A549 (cell line): ENCODE results near the gene SLC12A7.

Source experiments
- BHLHE40 ChIP-seq: IDR thresholded peaks from 2 replicates; pipeline ENCODE4 v1.6.1; 2012; ENCODE audit warnings: low read depth, low read length, inconsistent platforms
- NR3C1 ChIP-seq: fragments of >200 bp; sonication (Bioruptor Twin); formaldehyde crosslinking; IDR thresholded peaks from 3 replicates; pipeline ENCODE4 v1.6.1; 2017
- PHF8 ChIP-seq: fragments of 200-600 bp; sonication (generic); IDR thresholded peaks from 2 replicates; pipeline ENCODE4 v1.6.1; 2016; ENCODE audit warnings: low read depth, mild to moderate bottlenecking, antibody characterized with exemption, moderate library complexity, borderline replicate concordance
- POLR2A ChIP-seq: IDR thresholded peaks from 2 replicates; pipeline ENCODE4 v1.6.1; 2012; ENCODE audit warnings: mild to moderate bottlenecking, low read length
- RAD21 ChIP-seq, 2 experiments: fragments of >200 bp in 1 of 2; sonication (Bioruptor Twin) in 1 of 2; formaldehyde crosslinking in 1 of 2; IDR thresholded peaks in 1 of 2; conservative IDR thresholded peaks in 1 of 2; 2 replicates in 1 of 2; 3 replicates in 1 of 2; pipeline ENCODE4 v1.6.1; 2012 to 2018; ENCODE audit warnings: inconsistent platforms in 1 of 2
- TF ChIP-seq, protein P1 (sequence below): fragments of >200 bp; sonication (Bioruptor Twin); formaldehyde crosslinking; IDR thresholded peaks from 3 replicates; pipeline ENCODE4 v1.5.1; 2016

DNA sequence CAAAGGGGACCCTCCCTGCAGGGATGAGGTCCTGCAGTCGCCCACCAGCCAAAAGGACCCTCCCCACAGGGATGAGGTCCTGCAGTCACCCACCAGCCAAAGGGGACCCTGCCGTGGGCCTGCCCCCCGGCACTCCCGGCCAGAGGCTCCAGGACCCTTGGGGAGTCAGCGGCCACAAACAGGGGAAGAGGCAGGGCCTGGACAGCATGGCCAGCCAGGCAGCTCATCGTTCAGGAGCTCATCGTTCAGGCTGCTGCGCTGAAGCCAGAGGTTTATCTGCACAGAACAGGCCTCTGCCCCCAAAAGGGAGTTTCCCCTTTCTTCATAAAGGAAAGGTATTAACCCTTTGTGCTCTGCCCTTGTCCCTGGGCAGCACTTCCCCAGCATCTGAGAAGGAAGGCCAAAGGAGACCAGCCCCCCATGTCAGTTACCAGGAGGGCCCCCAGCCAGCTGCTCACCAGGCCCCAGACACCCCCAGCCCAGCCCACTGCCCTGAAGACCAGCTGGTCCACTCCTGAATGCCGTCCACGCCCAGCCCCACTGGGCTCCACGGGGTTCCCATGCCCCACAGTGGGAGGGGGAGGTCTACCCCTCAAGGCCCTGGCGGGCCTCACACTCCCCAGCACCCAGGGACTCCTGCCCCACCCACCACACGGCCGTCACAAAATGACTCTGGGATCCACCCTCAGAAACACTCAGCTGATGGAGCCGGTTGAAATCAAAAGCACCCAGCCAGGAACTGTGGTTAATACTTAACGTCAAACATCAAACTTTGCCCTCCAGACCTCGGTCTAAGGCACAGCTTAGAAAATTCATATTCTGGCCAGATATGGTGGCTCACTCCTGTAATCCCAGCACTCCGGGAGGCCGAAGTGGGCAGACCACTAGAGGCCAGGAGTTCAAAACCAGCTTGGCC is 6.3 kb downstream of the SLC12A7 start:
- TF ChIP-seq RAD21 (conservative IDR thresholded peaks at IDR 0.05 in 1 of 2, IDR thresholded peaks at IDR 0.05 in 1 of 2) = no peak
- TF ChIP-seq NR3C1 = no peak
- TF ChIP-seq POLR2A = no peak
- TF ChIP-seq, protein P1, sequence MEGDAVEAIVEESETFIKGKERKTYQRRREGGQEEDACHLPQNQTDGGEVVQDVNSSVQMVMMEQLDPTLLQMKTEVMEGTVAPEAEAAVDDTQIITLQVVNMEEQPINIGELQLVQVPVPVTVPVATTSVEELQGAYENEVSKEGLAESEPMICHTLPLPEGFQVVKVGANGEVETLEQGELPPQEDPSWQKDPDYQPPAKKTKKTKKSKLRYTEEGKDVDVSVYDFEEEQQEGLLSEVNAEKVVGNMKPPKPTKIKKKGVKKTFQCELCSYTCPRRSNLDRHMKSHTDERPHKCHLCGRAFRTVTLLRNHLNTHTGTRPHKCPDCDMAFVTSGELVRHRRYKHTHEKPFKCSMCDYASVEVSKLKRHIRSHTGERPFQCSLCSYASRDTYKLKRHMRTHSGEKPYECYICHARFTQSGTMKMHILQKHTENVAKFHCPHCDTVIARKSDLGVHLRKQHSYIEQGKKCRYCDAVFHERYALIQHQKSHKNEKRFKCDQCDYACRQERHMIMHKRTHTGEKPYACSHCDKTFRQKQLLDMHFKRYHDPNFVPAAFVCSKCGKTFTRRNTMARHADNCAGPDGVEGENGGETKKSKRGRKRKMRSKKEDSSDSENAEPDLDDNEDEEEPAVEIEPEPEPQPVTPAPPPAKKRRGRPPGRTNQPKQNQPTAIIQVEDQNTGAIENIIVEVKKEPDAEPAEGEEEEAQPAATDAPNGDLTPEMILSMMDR = no peak
- TF ChIP-seq BHLHE40 = no peak
- TF ChIP-seq PHF8 = no peak
